GM23248 (cell line): Measurements from ENCODE around the gene RUFY3. TPM values are rescaled to one million over a fixed set of nuclear protein-coding genes. Genes with fewer than 3 reads are reported as not detected.
A peak's percentile ranks its signal among the peaks of the same experiment; 100 is the strongest.

ENCODE experiments used
- DNase-seq: peaks from one replicate; pipeline ENCODE4 v3.0.0-alpha.2; 2015
- H2AFZ ChIP-seq: fragments of 200-600 bp; sonication (generic); 2 replicates; pipeline ENCODE4 v1.6.1; 2016; ENCODE audit warnings: antibody characterized with exemption
- H3F3A ChIP-seq: fragments of 200-600 bp; sonication (generic); 2 replicates; pipeline ENCODE4 v1.6.1; 2016; ENCODE audit warnings: mild to moderate bottlenecking, antibody characterized with exemption, mixed run types; ENCODE audit not compliant: insufficient read depth
- H3K27ac ChIP-seq: fragments of 200-600 bp; sonication (generic); 2 replicates; pipeline ENCODE4 v1.5.1; 2016; ENCODE audit warnings: mild to moderate bottlenecking
- H3K27me3 ChIP-seq: fragments of 200-600 bp; sonication (generic); replicated peaks from 2 replicates; pipeline ENCODE4 v1.6.1; 2016; ENCODE audit warnings: mild to moderate bottlenecking; ENCODE audit not compliant: insufficient read depth
- H3K36me3 ChIP-seq: fragments of 200-600 bp; sonication (generic); 2 replicates; pipeline ENCODE4 v1.6.1; 2016; ENCODE audit warnings: low read depth, mild to moderate bottlenecking
- H3K4me1 ChIP-seq: fragments of 200-600 bp; sonication (generic); 2 replicates; pipeline ENCODE4 v1.6.1; 2016; ENCODE audit warnings: mild to moderate bottlenecking; ENCODE audit not compliant: insufficient read depth
- H3K4me2 ChIP-seq: fragments of 200-600 bp; sonication (generic); one replicate; pipeline ENCODE4 v1.6.1; 2016; ENCODE audit warnings: mild to moderate bottlenecking; ENCODE audit not compliant: unreplicated experiment
- H3K4me3 ChIP-seq: fragments of 200-600 bp; sonication (generic); 2 replicates; pipeline ENCODE4 v1.5.1; 2016; ENCODE audit warnings: mild to moderate bottlenecking
- H3K79me2 ChIP-seq: fragments of 200-600 bp; sonication (generic); 2 replicates; pipeline ENCODE4 v1.6.1; 2016; ENCODE audit warnings: mild to moderate bottlenecking; ENCODE audit not compliant: insufficient read depth
- H3K9ac ChIP-seq: fragments of 200-600 bp; sonication (generic); 2 replicates; pipeline ENCODE4 v1.6.1; 2016; ENCODE audit warnings: mild to moderate bottlenecking
- H3K9me2 ChIP-seq: fragments of 200-600 bp; sonication (generic); 2 replicates; pipeline ENCODE4 v1.6.1; 2016; ENCODE audit warnings: mixed run types, mild to moderate bottlenecking, moderate library complexity; ENCODE audit not compliant: insufficient read depth
- H3K9me3 ChIP-seq: fragments of 200-600 bp; sonication (generic); one replicate; pipeline ENCODE4 v1.6.1; 2017; ENCODE audit warnings: low read depth
- H4K20me1 ChIP-seq: fragments of 200-600 bp; sonication (generic); 2 replicates; pipeline ENCODE4 v1.6.0; 2016; ENCODE audit not compliant: insufficient read depth
- EZH2 ChIP-seq: fragments of 200-600 bp; sonication (generic); IDR thresholded peaks from 2 replicates; pipeline ENCODE4 v1.6.1; 2018; ENCODE audit warnings: antibody characterized with exemption, mild to moderate bottlenecking; ENCODE audit not compliant: insufficient read depth, poor library complexity, severe bottlenecking
- EZH2phosphoT487 ChIP-seq: fragments of 200-600 bp; sonication (generic); IDR thresholded peaks from 2 replicates; pipeline ENCODE4 v1.6.1; 2018; ENCODE audit warnings: antibody characterized with exemption, moderate library complexity, mild to moderate bottlenecking, low read depth; ENCODE audit not compliant: insufficient read depth
- WGBS, 2 experiments: methylation state at CpG; one replicate each; pipeline ENCODE4 v1.1.6; 2015 to 2017; ENCODE audit warnings: low lambda C conversion rate in 2 of 2, low coverage in 1 of 2; ENCODE audit errors: missing lambda C conversion rate in 2 of 2; 5-methylcytosine and 5-hydroxymethylcytosine counted together
- in situ Hi-C: fragments of 300-500 bp; cut with MboI; formaldehyde crosslinking; loops from 2 replicates; pipeline ENCODE4 v1.15.0; 2020
- polyA plus RNA-seq: library from polyadenylated mRNA; unstranded; fragments of >200 nt; fragmentation: Nextera tagmentation; extraction: Ambion mirVana; gene quantifications from 2 replicates; pipeline ENCODE4 v1.2.1, GENCODE V29; 2016
- total RNA-seq: library from RNA; depleted of rRNA; stranded (reverse); fragments of >200 nt; shearing (Covaris generic); gene quantifications from 2 replicates; pipeline ENCODE4 v1.2.3, GENCODE V29; 2014

RUFY3 gene
- total and polyA plus RNA-seq, 2 experiments from 2014 or later: 13.5 to 24.0 TPM

GRCh38 chr4:70704215-70704930 is 17.4 kb upstream of the RUFY3 start:
- Histone ChIP-seq H3F3A (peaks cover 35% of the 10 kb centered on the region), H3K27me3 (no peaks in the 10 kb centered on the region), H3K9ac (peak overlapping the region; percentile 89), H3K79me2 (peaks cover 35% of the 10 kb centered on the region), H3K4me2 (peak overlapping the region; percentile 88), H3K4me3 (peak overlapping the region; percentile 91), H3K27ac (peak overlapping the region; percentile 76), H3K36me3 (no peaks in the 10 kb centered on the region), H3K9me3 (no peaks in the 10 kb centered on the region), H3K4me1 (peaks cover 22% of the 10 kb centered on the region), H2AFZ (peak overlapping the region; percentile 94), H3K9me2 (no peaks in the 10 kb centered on the region), H4K20me1 (no peaks in the 10 kb centered on the region)
- peak; percentile 84 for DNase-seq
- TF ChIP-seq EZH2 (no peak), EZH2phosphoT487 (no peak)
- 1 to 2% methylated on average over 26 to 41 of the region's 58 CpGs for WGBS, 2 experiments
- in situ Hi-C loops: no loop called here

DNA sequence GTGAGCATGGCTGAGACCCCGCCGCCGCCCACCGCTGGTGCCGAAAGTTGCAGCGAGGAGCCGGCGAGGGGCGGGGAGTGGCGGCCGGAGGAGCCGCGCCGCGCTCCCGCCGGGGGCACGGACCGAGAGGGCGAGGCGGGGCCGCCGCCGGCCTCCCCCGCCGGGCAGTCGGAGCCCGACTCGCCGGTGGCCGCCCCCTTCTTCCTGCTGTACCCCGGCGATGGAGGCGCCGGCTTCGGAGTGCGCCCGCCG is 16.9 kb upstream of the RUFY3 start:
- Histone ChIP-seq H3K4me1 (peaks cover 22% of the 10 kb centered on the region), H3K79me2 (peaks cover 40% of the 10 kb centered on the region), H4K20me1 (no peaks in the 10 kb centered on the region), H3K9me2 (no peaks in the 10 kb centered on the region), H3K9ac (peak overlapping the region; percentile 89), H3F3A (peaks cover 35% of the 10 kb centered on the region), H3K27me3 (no peaks in the 10 kb centered on the region), H3K36me3 (no peaks in the 10 kb centered on the region), H3K9me3 (no peaks in the 10 kb centered on the region), H3K4me2 (peak overlapping the region; percentile 95), H3K4me3 (peak overlapping the region; percentile 91), H2AFZ (peak overlapping the region; percentile 94), H3K27ac (peak overlapping the region; percentile 76)
- 1 to 2% methylated on average over 27 to 39 of the region's 39 CpGs for WGBS, 2 experiments
- DNase-seq: peak; percentile 70
- in situ Hi-C loops: no loop called here
- TF ChIP-seq EZH2phosphoT487: no peak
- no peak for TF ChIP-seq EZH2

DNA sequence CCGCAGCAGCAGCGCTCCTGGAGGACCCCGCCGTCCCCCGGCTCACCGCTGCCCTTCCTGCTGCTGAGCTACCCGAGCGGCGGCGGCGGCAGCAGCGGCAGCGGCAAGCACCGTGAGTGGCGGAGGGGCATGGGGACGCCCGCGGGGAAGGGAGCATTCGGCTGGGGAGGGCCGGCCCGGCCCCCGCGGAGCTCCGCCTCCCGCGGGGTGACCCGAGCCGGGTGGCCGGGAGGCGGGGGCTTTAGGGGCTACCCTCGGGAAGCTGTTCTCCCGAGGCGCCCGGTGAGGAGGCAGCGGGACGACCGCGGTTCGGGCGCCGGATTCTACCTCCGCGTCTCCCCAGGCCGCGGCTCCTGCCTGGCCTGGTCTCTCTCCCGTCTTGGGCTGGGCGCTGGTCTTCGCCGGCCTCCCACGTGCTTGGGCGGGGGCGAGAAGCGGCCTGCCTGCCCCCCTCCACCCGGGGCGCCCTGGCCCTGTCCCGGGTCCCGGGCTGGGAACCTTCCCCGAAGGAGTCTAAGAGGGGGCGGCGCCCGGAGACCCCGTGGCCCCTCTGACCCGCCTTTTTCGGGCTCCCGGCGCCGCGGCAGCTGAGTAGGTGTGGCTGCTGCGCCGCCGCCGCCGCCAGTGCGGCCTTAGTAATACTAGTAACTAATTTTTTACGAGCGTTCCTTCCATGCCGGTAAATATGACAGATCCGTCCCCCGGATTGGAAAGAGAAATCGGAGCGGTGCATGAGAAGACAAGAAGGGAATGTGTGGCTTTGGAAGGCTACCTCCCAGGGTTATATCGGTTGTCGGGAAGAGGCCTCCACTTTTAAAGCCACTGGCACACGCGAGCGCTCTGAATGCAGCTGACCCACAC is 16.4 kb upstream of the RUFY3 start:
- H4K20me1 ChIP-seq: no peaks in the 10 kb centered on the region
- no peaks in the 10 kb centered on the region for H3K27me3 ChIP-seq
- 1% methylated on average over 63 to 68 of the region's 86 CpGs for WGBS, 2 experiments
- TF ChIP-seq EZH2phosphoT487 (no peak), EZH2 (no peak)
- peaks cover 22% of the 10 kb centered on the region for H3K4me1 ChIP-seq
- peak overlapping the region; percentile 95 for H3K4me2 ChIP-seq
- peak overlapping the region; percentile 89 for H3K9ac ChIP-seq
- peaks cover 45% of the 10 kb centered on the region for H3K79me2 ChIP-seq
- H2AFZ ChIP-seq: peak overlapping the region; percentile 94
- peak overlapping the region; percentile 91 for H3K4me3 ChIP-seq
- DNase-seq: peak; percentile 85
- H3F3A ChIP-seq: peaks cover 35% of the 10 kb centered on the region
- H3K9me2 ChIP-seq: no peaks in the 10 kb centered on the region
- in situ Hi-C loops: no loop called here
- H3K27ac ChIP-seq: peak overlapping the region; percentile 76
- no peaks in the 10 kb centered on the region for H3K36me3 ChIP-seq
- no peaks in the 10 kb centered on the region for H3K9me3 ChIP-seq

DNA sequence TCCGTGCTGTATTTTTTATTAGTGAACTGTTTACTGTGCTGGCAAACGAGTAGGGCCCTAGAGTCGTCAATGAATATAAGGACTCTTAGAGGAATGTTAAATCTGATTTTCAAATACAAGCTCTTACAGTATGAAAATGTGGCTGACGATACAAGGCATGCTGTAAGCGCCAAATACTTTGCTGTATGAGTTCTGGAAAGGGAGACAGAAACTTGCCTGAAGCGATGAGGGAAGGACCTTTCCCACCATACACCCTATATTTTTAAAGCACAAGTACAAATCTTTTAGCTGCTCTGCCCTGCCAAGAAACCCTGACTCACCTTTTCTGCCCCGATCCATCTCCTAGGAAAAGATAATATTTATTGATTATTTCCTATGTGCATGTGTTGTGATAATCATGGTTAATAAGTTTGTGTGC is 15.7 kb upstream of the RUFY3 start:
- H3K4me1 ChIP-seq: peaks cover 22% of the 10 kb centered on the region
- H2AFZ ChIP-seq: peak overlapping the region; percentile 94
- peak overlapping the region; percentile 76 for H3K27ac ChIP-seq
- H3K9me3 ChIP-seq: no peaks in the 10 kb centered on the region
- H4K20me1 ChIP-seq: no peaks in the 10 kb centered on the region
- in situ Hi-C loops: no loop called here
- WGBS, 2 experiments: 1% methylated on average over 7 of the region's 7 CpGs
- no peaks in the 10 kb centered on the region for H3K36me3 ChIP-seq
- TF ChIP-seq EZH2phosphoT487: no peak
- TF ChIP-seq EZH2: no peak
- H3K4me3 ChIP-seq: peak overlapping the region; percentile 91
- H3K79me2 ChIP-seq: peaks cover 52% of the 10 kb centered on the region
- no peaks in the 10 kb centered on the region for H3K9me2 ChIP-seq
- peak; percentile 56 for DNase-seq
- peaks cover 35% of the 10 kb centered on the region for H3F3A ChIP-seq
- H3K27me3 ChIP-seq: no peaks in the 10 kb centered on the region
- peak overlapping the region; percentile 89 for H3K9ac ChIP-seq
- peak overlapping the region; percentile 95 for H3K4me2 ChIP-seq
